GM18868 (cell line): ENCODE data around the gene AHCYL2.
"Not testable (repeated sequence)": the region's sequence is repeated elsewhere in the genome, so short reads cannot be mapped to it uniquely, and the experiment has no call there.

ENCODE experiments used
- ATAC-seq: cut with Tn5 transposase; IDR thresholded peaks from one replicate; pipeline ENCODE4 v1.9.1; 2021; ENCODE audit warnings: mild to moderate bottlenecking, moderate library complexity; ENCODE audit not compliant: unreplicated experiment

Gene AHCYL2

DNA sequence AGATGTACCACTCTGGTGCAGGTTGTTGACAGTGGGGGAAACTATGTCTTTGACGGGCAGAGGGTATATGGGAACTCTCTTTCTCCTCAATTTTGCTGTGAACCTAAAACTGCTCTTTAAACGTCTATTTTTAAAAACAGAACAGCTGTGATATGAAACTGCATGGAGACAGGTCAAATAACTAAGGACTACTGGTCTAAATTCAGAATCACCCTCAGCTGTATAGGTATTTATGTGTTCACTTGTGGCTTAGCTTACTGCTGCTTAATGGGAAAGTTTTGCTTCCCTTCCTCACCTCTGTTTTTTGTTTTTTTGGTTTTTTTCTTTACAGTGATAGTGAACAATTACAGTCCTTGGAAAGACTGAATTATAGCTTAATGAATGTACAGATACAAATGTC lies 122.5 kb downstream of the AHCYL2 start:
- ATAC-seq: no peak

DNA sequence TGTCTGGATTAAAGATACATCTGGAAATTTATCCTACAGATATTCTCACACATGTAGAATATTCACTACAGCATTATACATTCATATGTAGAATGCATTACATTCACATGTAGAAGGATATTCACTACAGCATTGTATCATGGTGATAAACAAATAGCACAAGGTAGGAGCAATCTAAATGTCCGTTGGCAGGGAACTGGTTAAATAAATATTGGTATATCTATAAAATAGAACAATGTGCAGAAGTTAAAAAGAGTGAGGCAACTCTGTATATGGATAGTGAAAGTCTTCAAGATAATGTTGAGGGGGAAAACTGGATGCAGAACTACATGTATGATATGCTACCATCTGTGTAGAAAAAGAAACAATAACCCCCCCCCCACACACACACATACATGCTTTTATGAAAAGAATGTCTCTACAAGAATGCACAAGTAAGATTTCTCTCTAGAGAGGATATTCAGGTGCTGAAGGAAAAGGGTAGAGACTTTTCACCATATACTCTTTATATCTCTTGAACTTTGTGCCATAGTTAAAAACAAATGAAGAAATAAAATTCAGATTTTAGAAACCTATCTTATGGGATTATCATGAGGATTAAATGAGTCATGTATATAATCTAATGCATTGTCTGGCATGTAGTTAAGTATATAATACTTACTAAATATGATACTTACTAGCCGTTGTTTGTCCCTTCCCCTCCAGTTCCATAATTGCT lies 123.4 kb downstream of the AHCYL2 start:
- no peak for ATAC-seq

- no peak for ATAC-seq
Observed at GRCh38 chr7:129351320-129351719, 126.5 kb downstream of the AHCYL2 start.

DNA sequence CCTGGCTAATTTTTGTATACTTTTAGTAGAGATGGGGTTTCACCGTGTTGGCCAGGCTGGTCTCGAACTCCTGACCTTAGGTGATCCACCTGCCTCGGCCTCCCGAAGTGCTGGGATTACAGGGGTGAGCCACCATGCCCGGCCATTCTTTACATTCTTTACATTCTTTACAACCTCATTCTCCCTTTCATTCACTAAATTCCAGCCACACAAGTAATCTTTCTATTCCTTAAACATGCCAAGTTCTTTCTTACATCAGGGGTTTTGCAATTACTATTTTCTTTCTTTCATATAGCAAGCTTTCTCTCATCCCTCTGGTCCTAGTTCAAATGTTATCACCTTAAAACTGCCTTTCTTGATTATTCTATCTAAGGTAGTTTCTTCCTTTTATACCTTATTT lies 128.3 kb downstream of the AHCYL2 start:
- not testable (repeated sequence) for ATAC-seq

DNA sequence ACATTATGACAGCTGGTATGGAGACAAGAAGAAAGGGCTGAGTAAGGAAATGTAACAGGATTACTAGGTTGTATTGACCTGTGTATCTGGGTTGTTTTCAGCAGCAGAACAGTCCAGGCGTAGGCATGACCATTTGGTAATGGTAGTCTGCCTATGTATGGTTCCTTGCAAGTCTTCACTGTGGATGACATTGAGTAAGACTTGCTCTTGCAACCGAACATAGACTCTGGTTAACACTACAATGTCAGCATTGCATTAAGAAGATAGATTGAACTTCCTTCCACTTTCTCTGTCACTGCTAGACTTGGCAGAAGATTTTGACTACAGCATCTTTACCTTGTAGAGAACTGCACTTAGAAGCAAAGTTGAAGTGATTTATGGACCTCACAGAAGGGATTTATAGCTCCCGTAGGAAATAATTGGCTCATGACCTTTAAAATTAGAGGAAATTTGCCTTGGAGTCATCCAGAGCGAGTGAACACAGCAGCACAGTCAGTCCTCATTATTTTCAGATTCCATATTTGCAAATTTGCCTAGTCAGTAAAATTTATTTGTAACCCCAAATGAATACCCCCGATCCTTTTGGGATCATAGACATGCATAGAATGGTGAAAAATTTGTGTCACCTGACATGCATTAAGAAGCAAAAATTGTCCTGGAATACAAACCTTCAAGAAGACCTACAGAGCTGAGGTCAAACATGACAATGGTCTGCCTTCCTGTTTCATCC lies 129.8 kb downstream of the AHCYL2 start:
- no peak for ATAC-seq

DNA sequence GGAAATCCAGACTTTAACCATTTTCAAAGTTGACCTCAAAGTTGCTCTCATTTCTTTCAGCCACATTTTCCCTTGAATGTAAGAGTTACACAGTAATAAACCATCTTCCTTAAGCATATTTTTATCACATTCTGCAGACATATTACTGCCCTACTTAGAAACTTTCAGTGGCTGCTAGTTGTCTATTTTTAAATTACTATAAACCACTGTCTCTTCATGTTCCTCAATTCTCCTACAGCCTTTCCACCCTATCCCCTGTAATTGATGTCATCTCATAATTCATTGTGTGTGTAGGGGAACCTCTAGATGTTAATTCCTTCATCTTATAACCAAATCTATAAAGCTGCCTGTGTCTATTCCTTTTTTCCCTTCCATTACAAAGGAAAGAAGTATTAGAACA lies 131.3 kb downstream of the AHCYL2 start:
- ATAC-seq: no peak

GRCh38 chr7:129359176-129359575 lies 134.3 kb downstream of the AHCYL2 start:
- ATAC-seq: no peak

DNA sequence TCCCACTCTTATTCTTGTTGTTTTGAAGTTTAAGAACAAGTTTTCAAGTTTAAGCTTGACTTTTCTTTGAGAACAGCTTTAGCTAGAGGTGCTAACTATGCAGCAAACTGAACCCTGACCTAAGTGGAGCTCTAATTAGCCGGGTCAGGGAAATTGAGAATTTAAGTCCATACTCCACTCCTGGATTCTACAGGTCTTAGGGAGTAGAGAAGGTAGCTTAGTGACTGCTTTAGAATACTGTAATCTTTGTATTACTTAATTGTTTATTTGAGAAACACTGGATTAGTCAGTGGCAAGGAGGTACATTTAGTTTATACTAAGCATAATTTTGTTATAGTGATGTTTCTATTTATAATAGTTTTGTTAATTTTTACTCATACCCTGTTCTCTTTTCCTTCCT lies 134.8 kb downstream of the AHCYL2 start:
- no peak for ATAC-seq

DNA sequence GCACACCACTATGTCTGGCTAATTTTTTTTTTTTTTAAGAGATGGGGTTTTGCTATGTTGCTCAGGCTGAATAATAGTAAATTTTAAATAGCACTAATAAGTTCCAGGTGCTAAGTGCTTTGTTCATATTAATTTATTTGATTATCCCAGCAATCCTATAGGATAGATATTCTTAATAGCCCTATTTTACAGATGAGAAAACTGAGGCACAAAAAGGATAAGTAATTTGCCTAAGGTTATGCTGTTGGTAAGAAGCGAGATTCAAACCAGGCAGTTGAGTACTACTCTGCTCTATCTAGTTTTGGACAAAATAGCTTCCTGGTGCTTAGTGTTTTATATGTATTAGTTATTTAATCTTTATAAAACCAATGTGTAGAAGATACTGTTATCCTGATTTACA lies 136.9 kb downstream of the AHCYL2 start:
- ATAC-seq: no peak

GRCh38 chr7:129362496-129362895 lies 137.7 kb downstream of the AHCYL2 start:
- ATAC-seq: no peak

GRCh38 chr7:129367349-129367699 lies 142.5 kb downstream of the AHCYL2 start:
- no peak for ATAC-seq

GRCh38 chr7:129367700-129368388 lies 143.0 kb downstream of the AHCYL2 start:
- ATAC-seq: peak; percentile 78

GRCh38 chr7:129368389-129368986 lies 143.7 kb downstream of the AHCYL2 start:
- peak; percentile 33 for ATAC-seq

DNA sequence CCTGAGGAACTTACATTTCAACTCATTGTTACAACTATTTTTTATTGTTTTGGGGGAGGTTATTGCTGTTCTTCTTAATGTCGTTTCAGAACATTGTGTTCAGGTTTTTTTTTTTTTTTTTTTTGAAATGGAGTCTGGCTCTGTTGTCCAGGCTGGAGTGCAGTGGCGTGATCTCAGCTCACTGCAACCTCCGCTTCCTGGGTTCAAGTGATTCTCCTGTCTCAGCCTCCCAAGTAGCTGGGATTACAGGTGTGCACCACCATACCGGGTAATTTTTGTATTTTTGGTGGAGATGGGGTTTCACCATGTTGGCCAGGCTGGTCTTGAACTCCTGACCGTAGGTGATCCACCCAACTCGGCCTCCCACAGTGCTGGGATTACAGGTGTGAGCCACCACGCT lies 144.6 kb downstream of the AHCYL2 start:
- not testable (repeated sequence) for ATAC-seq

GRCh38 chr7:129370812-129371211 lies 146.0 kb downstream of the AHCYL2 start:
- no peak for ATAC-seq

DNA sequence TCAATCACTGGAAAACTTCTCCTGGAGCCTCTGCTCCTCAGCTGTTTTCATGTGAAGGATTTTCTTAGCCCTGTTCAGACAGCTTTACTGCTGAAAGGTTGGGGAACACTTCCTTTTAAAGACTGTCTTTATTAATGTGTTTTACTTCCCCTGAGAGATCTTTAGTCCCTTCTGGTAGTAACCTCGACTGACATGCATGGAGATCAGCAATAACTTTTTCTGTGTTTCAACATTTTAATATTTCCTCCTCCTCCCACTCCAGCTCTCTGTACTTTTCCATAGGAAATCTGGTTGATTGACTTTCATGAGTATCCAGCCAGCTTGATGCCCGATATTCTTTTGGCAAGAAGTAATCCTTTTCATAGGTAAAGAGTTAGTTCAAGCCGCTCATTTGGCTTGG lies 146.7 kb downstream of the AHCYL2 start:
- ATAC-seq: no peak

DNA sequence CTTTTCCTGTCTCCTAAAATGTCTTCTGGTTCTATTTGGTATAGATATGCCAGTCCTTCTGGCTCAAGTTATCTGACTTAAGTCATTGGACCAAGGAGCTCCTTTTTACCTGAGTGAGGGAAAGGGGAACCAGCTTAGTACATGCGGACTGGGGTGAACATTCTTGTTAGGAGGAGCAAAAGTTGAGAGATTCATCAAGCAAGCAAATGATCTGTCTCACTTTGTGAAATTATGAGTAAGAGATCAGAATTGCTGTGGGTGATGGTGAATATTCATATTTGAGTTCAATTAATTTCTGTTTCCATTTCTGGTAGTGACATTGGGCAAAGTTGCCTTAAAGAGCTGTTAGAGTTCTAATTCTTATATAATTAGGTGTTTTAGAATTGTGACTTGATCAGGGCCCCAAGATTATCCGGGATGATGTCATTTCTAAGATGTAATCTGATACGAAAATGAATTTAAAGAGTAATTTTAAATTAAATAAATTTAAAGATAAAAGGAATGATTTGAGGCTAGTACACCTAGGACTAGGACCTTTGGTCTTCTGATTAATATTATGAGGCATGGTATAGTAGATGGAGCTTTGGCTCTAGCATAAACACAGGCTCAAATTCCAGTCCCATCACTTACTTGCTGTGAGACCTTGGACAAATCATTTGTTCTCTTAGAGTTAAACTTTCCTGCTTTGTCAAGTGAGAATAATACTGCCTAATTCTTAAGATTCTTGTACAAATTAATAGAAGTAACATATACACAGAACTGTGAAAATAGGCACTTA lies 149.0 kb downstream of the AHCYL2 start:
- no peak for ATAC-seq

DNA sequence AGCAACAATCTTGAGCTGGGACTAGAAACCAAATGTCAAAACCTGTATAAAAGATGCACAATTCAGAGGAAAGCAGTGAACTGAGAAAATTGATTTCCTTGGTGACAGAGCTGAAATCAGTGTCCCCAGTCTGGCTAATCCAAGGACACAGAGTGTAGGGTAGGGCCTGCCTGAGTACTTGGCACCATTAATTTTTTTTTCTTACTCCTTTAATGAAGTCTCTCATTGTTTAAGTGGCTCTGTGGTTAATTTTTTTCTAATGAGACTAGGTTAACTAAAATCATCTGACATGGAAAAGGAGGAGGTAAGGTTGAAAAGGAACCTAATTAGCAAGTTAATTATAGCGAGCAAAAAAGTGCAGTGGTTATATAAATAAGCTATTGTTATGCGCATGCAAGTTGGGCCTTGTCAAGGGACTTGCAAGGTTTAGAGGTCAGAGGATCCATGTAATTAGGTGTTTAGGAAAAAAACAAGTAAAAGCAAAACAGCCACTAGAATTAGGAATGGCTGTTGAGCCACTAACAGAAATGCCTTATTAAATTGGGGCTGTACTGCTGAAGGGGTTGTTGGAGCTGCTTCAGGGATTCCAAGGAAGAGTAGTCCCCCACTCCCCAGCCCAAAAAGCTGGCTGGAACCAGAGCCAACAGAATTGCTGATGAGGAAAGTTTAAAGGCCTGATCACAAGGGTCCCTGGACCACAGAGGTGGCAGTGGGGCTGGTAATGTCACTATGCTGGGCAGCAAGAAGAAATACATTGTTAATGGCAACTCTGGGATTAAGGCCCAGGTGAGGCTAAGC lies 150.5 kb downstream of the AHCYL2 start:
- ATAC-seq: no peak

GRCh38 chr7:129376076-129376777 lies 151.4 kb downstream of the AHCYL2 start:
- no peak for ATAC-seq
